Upper lobe of left lung (tissue), 6 donors: Measurements from ENCODE around the gene JMJD1C. TPM values are rescaled to one million over a fixed set of nuclear protein-coding genes. Genes with fewer than 3 reads are reported as not detected.

Source experiments
- ATAC-seq, 2 donors: fragments of 200-7000 bp; cut with Tn5 transposase; one replicate each; pipeline ENCODE4 v1.9.1; 2022; ENCODE audit warnings: mild to moderate bottlenecking in 2 of 2, moderate library complexity in 2 of 2; ENCODE audit not compliant: low FRiP score in 2 of 2
- DNase-seq, 2 donors: peaks; one replicate each; pipeline ENCODE4 v3.0.0-alpha.2; 2019 to 2020
- H3K27ac ChIP-seq, 4 donors: fragments of 200-600 bp; sonication (generic); one replicate each; pipeline ENCODE4 v1.5.1; 2016 to 2019
- H3K27me3 ChIP-seq, 4 donors: fragments of 200-600 bp; sonication (generic); one replicate each; pipeline ENCODE4 v1.5.1; 2017 to 2019
- H3K36me3 ChIP-seq, 4 donors: fragments of 200-600 bp; sonication (generic); one replicate each; pipeline ENCODE4 v1.5.1; 2016 to 2019
- H3K4me1 ChIP-seq, 4 donors: fragments of 200-600 bp; sonication (generic); one replicate each; pipeline ENCODE4 v1.5.1; 2018 to 2019
- H3K4me3 ChIP-seq, 4 donors: fragments of 200-600 bp; sonication (generic); one replicate each; pipeline ENCODE4 v1.5.1; 2017 to 2019; ENCODE audit warnings: mild to moderate bottlenecking in 2 of 4, moderate library complexity in 1 of 4
- H3K9me3 ChIP-seq, 4 donors: fragments of 200-600 bp; sonication (generic); one replicate each; pipeline ENCODE4 v1.5.1; 2018 to 2019
- CTCF ChIP-seq, 6 experiments: fragments of 450-650 bp in 4 of 6; fragments of 200-600 bp in 2 of 6; sonication (generic) in 2 of 6; IDR thresholded peaks; one replicate each; pipeline ENCODE4 v1.5.1; 2016 to 2019; ENCODE audit warnings: antibody characterized with exemption in 6 of 6
- EP300 ChIP-seq, 4 donors: sonication (generic); formaldehyde crosslinking; IDR thresholded peaks; one replicate each; pipeline ENCODE4 v1.5.1; 2017; ENCODE audit warnings: antibody characterized with exemption in 4 of 4, control low read depth in 2 of 4
- POLR2A ChIP-seq, 4 donors: fragments of 450-650 bp; IDR thresholded peaks; one replicate each; pipeline ENCODE4 v1.5.1; 2016 to 2017; ENCODE audit warnings: antibody characterized with exemption in 4 of 4, mild to moderate bottlenecking in 2 of 4
- POLR2AphosphoS5 ChIP-seq, 2 donors: sonication (generic); formaldehyde crosslinking; IDR thresholded peaks; one replicate each; pipeline ENCODE4 v1.5.1; 2017; ENCODE audit warnings: antibody characterized with exemption in 2 of 2
- WGBS, 2 donors: methylation state at CpG; one replicate each; pipeline ENCODE4 v1.1.5; 2017 to 2018; 5-methylcytosine and 5-hydroxymethylcytosine counted together
- total RNA-seq, 6 donors: library from RNA; depleted of rRNA in 4 of 6; stranded (reverse); fragments of >200 nt in 4 of 6; gene quantifications; one replicate each; pipeline versions ENCODE4 v1.1.0 to v1.2.1, GENCODE V29; 2016 to 2021
- donor health status: DM: no; HTN: no; CAD: no; lungs with moderate emphysema.
- donor health status: DM: no; HTN: yes; CAD: no; lungs with severe emphysema.

Gene JMJD1C
- total RNA-seq, 6 donors from 2014 or later = 80.2 to 130 (median 94.2) TPM

- H3K27ac ChIP-seq = no peak overlapping the region
- H3K9me3 ChIP-seq = no peaks in the 10 kb centered on the region
- no peaks in the 10 kb centered on the region for H3K27me3 ChIP-seq
- TF ChIP-seq CTCF (IDR thresholded peaks at IDR 0.05) = no peak
- no peak for TF ChIP-seq POLR2AphosphoS5 (IDR thresholded peaks at IDR 0.05)
- no peak for TF ChIP-seq POLR2A (IDR thresholded peaks at IDR 0.05)
- TF ChIP-seq EP300 (IDR thresholded peaks at IDR 0.05) = no peak
- peaks cover 0 to 63% (median 34%) of the 10 kb centered on the region in 4 donors for H3K36me3 ChIP-seq
- 94 to 98% methylated on average over 2 of the region's 2 CpGs for WGBS, 2 donors
- H3K4me3 ChIP-seq = no peak overlapping the region
- peaks cover 0 to 5% (median under 1%) of the 10 kb centered on the region in 4 donors for H3K4me1 ChIP-seq
- no peak for ATAC-seq
- no peak for DNase-seq
These were observed 266.1 kb downstream of the JMJD1C start for GRCh38 chr10:63199716-63200115.

GRCh38 chr10:63197344-63198092 lies 268.3 kb downstream of the JMJD1C start:
- peaks cover 0 to 85% (median 42%) of the 10 kb centered on the region in 4 donors for H3K36me3 ChIP-seq
- 77 to 89% methylated on average over 2 of the region's 2 CpGs for WGBS, 2 donors
- no peak overlapping the region for H3K27ac ChIP-seq
- TF ChIP-seq EP300 (IDR thresholded peaks at IDR 0.05) (no peak), POLR2A (IDR thresholded peaks at IDR 0.05) (no peak), CTCF (IDR thresholded peaks at IDR 0.05) (no peak), POLR2AphosphoS5 (IDR thresholded peaks at IDR 0.05) (no peak)
- ATAC-seq (peak in 1 of 2 donors; percentile 76), DNase-seq (no peak)
- H3K4me1 ChIP-seq = peaks cover 0 to 3% (median 0%) of the 10 kb centered on the region in 4 donors
- no peak overlapping the region for H3K4me3 ChIP-seq
- no peaks in the 10 kb centered on the region for H3K27me3 ChIP-seq
- H3K9me3 ChIP-seq = no peaks in the 10 kb centered on the region

- peak in 1 of 2 donors; percentile 21 for ATAC-seq
- no peak for DNase-seq
- H3K27ac ChIP-seq = no peak overlapping the region
- 69 to 77% methylated on average over 1 of the region's 1 CpG for whole genome bisulfite sequencing, 2 donors
- no peaks in the 10 kb centered on the region for H3K27me3 ChIP-seq
- no peaks in the 10 kb centered on the region for H3K9me3 ChIP-seq
- peaks cover 0 to 3% (median 0%) of the 10 kb centered on the region in 4 donors for H3K4me1 ChIP-seq
- TF ChIP-seq POLR2AphosphoS5 (IDR thresholded peaks at IDR 0.05) (no peak), CTCF (IDR thresholded peaks at IDR 0.05) (no peak), EP300 (IDR thresholded peaks at IDR 0.05) (no peak), POLR2A (IDR thresholded peaks at IDR 0.05) (no peak)
- H3K4me3 ChIP-seq = no peak overlapping the region
- H3K36me3 ChIP-seq = peaks cover 19 to 99% (median 63%) of the 10 kb centered on the region in 4 donors
These were observed 273.0 kb downstream of the JMJD1C start for GRCh38 chr10:63192826-63193225.

DNA sequence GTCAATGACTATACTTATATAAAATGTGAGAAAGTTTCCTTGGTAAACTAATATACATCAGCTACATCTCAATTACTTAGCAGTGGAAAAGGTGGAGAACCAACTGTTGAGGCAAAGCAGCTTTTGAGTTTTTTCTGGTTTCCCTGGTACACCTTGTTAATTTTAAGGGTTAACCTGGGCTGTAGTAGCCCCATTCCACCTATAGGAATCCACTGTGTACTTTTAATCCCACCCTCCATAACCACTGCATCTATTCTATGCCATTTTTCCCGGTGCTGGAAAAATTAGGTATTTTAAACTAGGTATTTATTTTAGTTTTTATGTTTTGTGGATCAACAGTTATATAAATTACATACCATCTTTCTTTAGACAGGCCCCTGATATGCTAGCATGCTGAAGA lies 290.2 kb downstream of the JMJD1C start:
- DNase-seq (no peak), ATAC-seq (no peak)
- WGBS, 2 donors = 84 to 90% methylated on average over 1 of the region's 1 CpG
- H3K9me3 ChIP-seq = no peaks in the 10 kb centered on the region
- no peak overlapping the region for H3K27ac ChIP-seq
- no peak overlapping the region for H3K4me3 ChIP-seq
- peaks cover 13 to 70% (median 27%) of the 10 kb centered on the region in 4 donors for H3K36me3 ChIP-seq
- H3K27me3 ChIP-seq = no peaks in the 10 kb centered on the region
- TF ChIP-seq POLR2AphosphoS5 (IDR thresholded peaks at IDR 0.05) = no peak
- no peak for TF ChIP-seq POLR2A (IDR thresholded peaks at IDR 0.05)
- TF ChIP-seq CTCF (IDR thresholded peaks at IDR 0.05) = no peak
- no peak for TF ChIP-seq EP300 (IDR thresholded peaks at IDR 0.05)
- H3K4me1 ChIP-seq = peaks cover 0 to 3% (median 2%) of the 10 kb centered on the region in 4 donors
